SKM-1 treated with dmso at 0.1 percent for 144 hours (cell line): ENCODE measurements around the gene C10orf105.
A peak's percentile ranks its signal among the peaks of the same experiment; 100 is the strongest.

Experiments
- DNase-seq: peaks from one replicate; lab custom pipeline; 2025; ENCODE audit not compliant: unreplicated experiment; lab: John Stamatoyannopoulos, UW

Gene C10orf105

DNA sequence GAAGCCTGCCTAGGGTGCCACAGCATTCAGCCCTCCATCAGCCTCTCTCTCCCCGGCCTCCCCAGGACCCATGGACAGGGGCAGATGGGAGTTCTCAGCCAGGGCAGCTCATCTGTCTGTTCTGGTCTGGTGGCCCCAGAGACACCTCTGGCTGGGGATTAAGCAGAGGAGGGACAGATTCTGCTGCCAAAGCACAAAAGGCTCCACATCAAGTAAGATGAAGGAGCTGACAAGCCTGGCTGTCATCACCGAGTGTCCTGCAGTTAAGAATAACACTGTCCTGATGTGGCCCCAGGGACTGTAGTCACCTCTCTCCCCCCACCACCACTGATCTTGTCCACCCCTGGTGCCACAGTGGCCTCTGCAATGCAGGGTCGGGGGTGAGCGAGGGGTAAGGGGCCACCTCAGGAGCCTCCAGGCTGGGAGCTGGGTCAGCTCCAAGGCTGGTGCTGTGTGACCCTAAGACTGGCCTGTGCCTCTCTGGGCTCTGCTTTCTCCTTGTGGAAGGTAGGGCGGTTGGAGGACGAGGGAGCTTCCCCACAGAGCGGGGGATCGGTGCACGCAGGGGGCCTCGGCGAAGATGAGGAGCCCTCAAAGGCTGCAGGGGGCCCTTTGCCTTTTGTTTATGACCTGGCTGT, 18.7 kb downstream of the C10orf105 start:
- no peak for DNase-seq

DNA sequence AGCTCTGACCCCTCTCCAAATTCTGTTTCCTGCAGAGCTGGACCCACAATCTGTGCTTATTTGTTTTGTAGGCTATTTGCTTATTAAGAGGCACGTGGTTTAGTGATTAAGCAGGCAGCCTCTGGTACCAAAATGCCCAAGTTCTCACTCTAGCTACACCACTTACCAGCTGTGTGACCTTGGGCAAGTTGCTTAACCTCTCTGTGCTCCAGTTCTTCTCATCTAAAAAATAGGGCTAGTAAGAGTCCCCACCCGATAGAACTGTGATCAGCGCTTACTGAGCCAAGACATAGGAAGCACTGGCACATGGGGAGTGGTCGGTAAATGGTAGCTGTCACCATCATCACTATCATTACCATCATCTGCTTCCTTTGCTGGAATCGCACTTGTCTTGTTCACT, 20.8 kb downstream of the C10orf105 start:
- DNase-seq, result no peak

GRCh38 chr10:71697938-71698709, 21.5 kb downstream of the C10orf105 start:
- no peak for DNase-seq

DNA sequence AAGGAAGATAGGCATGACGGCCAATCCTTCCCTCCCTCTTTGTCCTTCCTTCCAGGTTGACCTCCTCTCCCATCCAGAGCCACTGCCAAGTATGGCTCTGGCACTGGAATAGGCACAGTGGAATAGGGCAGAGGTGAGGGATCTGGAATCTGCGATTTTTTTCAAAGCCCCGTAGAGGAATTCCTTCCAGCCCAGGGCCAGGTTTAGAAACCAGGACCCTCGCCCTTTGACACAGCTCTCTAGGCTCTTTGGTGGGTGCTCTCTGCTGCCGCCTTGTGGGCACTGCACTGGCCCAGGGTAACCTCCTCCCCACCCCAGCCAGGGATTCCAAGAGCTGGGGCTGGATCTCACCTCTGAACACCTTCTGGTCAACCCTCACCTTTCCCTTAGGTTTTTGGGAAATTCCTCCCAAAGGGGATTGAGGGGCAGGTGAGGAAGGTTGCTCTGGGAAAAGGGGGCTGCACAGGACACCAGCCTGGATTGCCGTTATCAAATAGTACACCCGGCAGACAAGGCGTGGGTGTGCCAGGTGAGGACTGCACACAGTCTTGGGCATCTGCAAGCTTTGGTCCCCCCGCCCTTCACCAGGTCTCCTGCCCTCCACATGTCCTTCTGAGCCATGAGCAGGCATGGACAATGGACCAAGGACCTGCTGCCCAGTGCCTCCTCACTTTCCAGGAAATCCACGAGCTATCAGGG, 22.8 kb downstream of the C10orf105 start:
- DNase-seq, result peak; percentile 35

DNA sequence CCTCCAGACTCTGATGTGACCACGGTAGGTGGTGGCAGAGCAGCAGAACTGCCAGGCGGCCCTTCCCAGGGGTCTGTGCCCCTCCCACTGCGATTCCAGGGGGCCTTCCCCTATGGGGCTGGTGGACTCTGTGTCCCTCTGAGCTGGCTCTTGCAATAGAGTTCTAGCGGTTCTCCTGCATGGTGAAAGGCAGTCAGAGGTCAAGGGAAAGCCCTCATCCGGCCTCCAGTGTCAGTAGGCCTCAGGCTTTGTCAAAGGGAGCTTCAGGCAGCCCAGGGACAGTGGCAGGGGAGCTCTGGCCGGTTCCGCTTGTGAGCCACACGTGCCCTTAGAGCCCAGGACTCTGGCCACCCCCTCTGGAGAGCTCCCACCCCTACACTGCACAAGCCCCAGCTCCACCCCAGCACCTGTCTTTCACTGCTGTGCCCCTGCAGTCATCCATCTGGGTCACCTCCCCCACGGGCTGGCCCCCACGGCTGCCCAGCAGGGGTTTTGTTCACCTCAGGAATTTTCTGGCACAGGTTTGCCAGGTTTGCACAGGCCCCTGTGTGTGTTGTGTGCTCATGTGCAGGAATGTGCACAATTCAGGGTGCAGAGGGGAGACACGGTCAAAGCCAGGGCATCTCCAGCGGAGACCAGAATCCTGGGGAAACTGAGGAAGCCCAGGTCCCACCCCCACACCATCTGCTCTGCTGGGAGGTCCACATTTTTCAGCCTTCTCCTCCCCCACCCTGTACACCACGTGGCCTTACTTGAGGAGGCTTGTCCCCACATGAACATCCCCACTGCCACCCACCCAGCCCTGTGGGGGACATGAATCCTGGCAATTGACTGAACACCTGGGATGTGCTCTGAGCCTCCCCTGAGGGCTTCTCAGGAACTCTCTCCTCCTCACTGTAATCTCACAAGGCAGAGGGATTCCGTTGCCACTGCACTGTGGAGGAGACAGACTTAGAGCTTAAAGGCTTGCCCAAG, 23.8 kb downstream of the C10orf105 start:
- no peak for DNase-seq

- DNase-seq, result peak; percentile 97
Measured at GRCh38 chr10:71694567-71694968, 25.0 kb downstream of the C10orf105 start.

- DNase-seq, result no peak
Measured at GRCh38 chr10:71694039-71694501, 25.5 kb downstream of the C10orf105 start.

DNA sequence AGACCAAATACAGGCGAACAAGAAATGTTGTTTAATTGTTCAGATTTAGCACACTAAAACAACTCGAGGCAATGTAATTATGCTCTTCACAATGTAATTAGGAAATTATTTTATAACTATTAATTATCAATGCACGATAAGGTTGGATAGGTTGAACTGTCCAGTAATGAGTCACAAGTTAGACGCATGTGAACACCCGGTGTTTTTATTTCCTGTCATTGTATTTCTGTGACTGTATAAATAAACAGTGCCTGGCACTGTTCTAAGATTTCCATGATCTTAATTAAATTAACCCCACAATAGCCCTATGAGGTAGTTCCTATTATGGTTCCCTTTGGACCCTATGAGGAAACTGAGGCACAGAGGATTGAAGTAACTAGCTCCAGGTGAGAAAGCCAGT, 26.2 kb downstream of the C10orf105 start:
- DNase-seq, result no peak

GRCh38 chr10:71692598-71693306, 26.8 kb downstream of the C10orf105 start:
- no peak for DNase-seq

DNA sequence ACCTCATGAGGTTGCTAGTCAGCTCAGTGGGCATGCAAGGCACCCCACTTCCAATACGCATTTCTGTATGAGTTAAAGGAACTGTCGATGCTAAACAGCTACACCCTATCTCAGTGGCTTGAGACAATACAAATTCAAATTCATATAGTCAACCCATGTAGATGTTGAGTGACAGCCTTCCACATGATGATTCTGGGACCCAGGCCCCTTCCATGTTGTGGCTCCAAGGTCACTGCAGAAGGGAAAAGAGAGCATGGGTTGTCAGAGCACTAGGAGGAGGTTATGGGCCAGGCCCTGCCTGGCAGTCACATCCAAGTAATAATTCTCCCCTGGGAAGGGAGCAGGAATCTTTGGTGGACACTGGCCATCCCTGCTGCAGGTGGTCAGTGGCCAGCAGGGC, 28.2 kb downstream of the C10orf105 start:
- no peak for DNase-seq

DNA sequence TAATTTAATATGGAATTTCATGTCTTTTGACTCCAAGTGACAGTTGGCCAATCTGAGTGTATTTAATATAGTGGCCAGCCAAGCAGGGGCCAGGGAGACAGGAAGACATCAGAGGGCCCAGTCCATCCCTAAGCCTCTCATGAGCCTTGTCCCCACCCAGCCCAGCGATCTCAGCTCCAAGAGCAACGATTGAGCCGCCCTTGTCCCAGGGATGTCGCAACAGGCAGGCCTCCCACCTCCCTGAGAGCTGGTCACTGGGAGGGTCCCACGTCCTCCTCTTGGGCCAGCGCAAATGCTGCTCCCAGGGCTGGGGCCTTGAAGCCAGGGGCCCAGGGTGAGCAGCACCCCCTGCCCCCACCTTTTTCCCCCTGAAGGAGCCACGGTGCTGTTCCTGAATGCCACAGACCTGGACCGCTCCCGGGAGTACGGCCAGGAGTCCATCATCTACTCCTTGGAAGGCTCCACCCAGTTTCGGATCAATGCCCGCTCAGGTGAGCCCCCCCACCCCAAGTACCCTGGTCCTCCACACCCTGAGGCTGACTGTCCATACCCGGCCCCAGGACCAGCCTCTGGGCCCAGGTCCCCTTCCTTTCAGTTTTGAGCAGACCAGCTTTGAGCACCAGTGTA, 29.4 kb downstream of the C10orf105 start:
- no peak for DNase-seq

DNA sequence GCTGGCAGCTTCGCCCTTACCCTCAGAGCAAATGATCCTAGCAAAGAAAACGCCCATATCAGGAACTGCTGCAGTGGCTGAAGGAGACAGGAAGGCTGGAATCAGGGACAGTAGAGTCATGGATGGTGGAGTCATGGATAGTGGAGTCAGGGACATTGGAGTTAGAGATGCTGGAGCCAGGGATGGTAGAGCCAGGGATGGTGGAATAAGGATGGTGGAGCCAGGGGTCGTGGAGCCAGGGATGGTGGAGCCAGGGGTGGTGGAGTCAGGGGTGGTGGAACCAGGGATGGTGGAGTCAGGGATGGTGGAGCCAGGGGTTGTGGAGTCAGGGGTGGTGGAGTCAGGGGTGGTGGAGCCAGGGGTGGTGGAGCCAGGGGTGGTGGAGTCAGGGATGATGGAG, 31.3 kb downstream of the C10orf105 start:
- no peak for DNase-seq

GRCh38 chr10:71687480-71687879, 32.1 kb downstream of the C10orf105 start:
- DNase-seq, result no peak

DNA sequence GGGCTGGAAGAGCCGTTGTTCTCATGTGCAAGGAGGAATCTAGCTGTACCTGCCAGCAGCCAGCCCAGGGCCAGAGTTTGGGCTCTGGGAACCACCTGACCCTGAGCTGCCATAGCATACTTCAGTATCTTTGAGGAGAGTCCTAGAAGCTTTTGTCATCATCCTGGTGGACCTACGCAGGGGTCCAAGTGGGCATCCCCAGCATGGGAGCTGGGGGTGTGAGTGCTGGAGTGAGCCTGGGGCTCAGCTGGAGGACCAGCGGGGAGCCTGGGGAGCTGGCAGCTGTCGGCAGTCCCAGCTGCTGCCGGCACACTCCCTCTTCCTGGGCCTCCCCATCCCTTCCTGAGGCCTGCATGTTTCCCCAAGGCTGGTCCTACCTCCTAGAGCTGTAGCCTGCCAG, 32.5 kb downstream of the C10orf105 start:
- no peak for DNase-seq

GRCh38 chr10:71685554-71686232, 33.9 kb downstream of the C10orf105 start:
- DNase-seq, result no peak

GRCh38 chr10:71684356-71685173, 35.0 kb downstream of the C10orf105 start:
- peak; percentile 51 for DNase-seq

DNA sequence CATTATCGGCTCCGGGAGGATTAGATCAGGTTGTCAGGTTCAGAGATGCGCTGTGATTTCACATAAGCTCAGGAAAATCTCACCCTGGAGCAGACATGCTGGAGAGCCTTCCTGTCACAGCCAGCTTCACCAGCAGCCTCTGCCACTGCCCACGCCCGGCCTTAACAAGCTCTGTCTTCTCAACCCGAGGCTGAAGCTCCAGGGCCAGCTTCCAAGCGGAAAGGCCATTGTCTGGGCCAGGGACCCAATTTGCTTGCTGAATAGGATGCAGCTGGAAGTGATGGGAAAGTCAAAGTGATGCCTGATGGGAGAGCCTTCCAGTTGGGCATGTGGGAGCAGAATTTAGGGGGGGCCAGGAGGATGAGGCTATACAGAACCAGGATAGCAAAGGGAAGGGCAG, 36.3 kb downstream of the C10orf105 start:
- no peak for DNase-seq

DNA sequence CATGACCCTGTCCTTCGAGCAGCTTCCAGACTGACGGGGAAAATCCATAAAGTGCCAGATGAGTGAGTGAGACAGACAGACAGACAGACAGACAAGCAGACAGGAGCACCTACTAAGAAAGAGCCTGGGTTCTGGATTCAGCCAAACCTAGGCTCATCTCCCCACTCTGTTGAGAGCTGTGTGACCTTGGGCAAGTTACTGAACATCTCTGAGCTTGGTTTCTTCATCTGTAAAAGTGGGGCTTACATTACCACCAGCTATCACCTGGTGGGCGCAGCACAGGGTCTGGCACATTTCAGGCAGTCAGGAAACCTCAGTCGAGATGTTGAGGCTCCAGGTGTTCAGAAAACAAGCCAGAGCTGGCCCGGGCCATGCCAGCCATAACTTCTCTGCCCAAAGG, 37.6 kb downstream of the C10orf105 start:
- DNase-seq, result no peak
